Loucy (cell line): Measurements from ENCODE around the gene TTBK1.

ENCODE experiments used
- H2AFZ ChIP-seq: fragments of 200-600 bp; sonication (generic); 2 replicates; pipeline ENCODE4 v1.6.0; 2016; ENCODE audit warnings: antibody characterized with exemption, mild to moderate bottlenecking, low read length, moderate library complexity
- H3F3A ChIP-seq: fragments of 200-600 bp; 2 replicates; pipeline ENCODE4 v1.6.0; 2016; ENCODE audit warnings: antibody characterized with exemption, low read depth, mild to moderate bottlenecking
- H3K27me3 ChIP-seq: fragments of 200-600 bp; sonication (generic); 2 replicates; pipeline ENCODE4 v1.6.1; 2014; ENCODE audit warnings: low read length, mild to moderate bottlenecking; ENCODE audit not compliant: insufficient read depth, poor library complexity, severe bottlenecking
- H3K36me3 ChIP-seq: fragments of 200-600 bp; sonication (generic); 2 replicates; pipeline ENCODE4 v1.6.1; 2016; ENCODE audit warnings: low read length; ENCODE audit not compliant: insufficient read depth
- H3K4me1 ChIP-seq: fragments of 200-600 bp; sonication (generic); 2 replicates; pipeline ENCODE4 v1.5.1; 2014; ENCODE audit warnings: low read length, mild to moderate bottlenecking; ENCODE audit not compliant: insufficient read depth, poor library complexity, severe bottlenecking
- H3K4me2 ChIP-seq: fragments of 200-600 bp; sonication (generic); 2 replicates; pipeline ENCODE4 v1.6.0; 2014; ENCODE audit warnings: antibody characterized with exemption, low read length, low read depth, mild to moderate bottlenecking; ENCODE audit not compliant: poor library complexity, severe bottlenecking
- H3K4me3 ChIP-seq: fragments of 200-600 bp; sonication (generic); 2 replicates; pipeline ENCODE4 v1.5.1; 2014; ENCODE audit warnings: low read length, mild to moderate bottlenecking, mixed read lengths; ENCODE audit not compliant: poor library complexity, severe bottlenecking
- H3K79me2 ChIP-seq: fragments of 200-600 bp; sonication (generic); 2 replicates; pipeline ENCODE4 v1.6.1; 2014; ENCODE audit warnings: low read length; ENCODE audit not compliant: insufficient read depth
- H3K9ac ChIP-seq: fragments of 200-600 bp; sonication (generic); 2 replicates; pipeline ENCODE4 v1.6.0; 2014; ENCODE audit warnings: mild to moderate bottlenecking, low read depth, low read length, moderate library complexity; ENCODE audit not compliant: poor library complexity, severe bottlenecking
- H3K9me2 ChIP-seq: fragments of 200-600 bp; sonication (generic); replicated peaks from 2 replicates; pipeline ENCODE4 v1.6.1; 2016; ENCODE audit warnings: low read depth, low read length, mixed read lengths
- H3K9me3 ChIP-seq: fragments of 200-600 bp; sonication (generic); 2 replicates; pipeline ENCODE4 v1.6.1; 2014; ENCODE audit warnings: mild to moderate bottlenecking, antibody characterized with exemption, low read length, low read depth; ENCODE audit not compliant: insufficient read depth
- H4K20me1 ChIP-seq: fragments of 200-600 bp; sonication (generic); 2 replicates; pipeline ENCODE4 v1.6.0; 2014; ENCODE audit warnings: antibody characterized with exemption, low read length, mild to moderate bottlenecking; ENCODE audit not compliant: insufficient read depth, poor library complexity, severe bottlenecking
- CTCF ChIP-seq: fragments of 200-600 bp; sonication (generic); conservative IDR thresholded peaks from 2 replicates; pipeline ENCODE4 v1.5.1; 2014; ENCODE audit warnings: mild to moderate bottlenecking, antibody characterized with exemption, low read length
- EZH2phosphoT487 ChIP-seq: fragments of 200-600 bp; IDR thresholded peaks from 2 replicates; pipeline ENCODE4 v1.6.1; 2018; ENCODE audit warnings: antibody characterized with exemption, mild to moderate bottlenecking, moderate library complexity, borderline replicate concordance

The TTBK1 gene

DNA sequence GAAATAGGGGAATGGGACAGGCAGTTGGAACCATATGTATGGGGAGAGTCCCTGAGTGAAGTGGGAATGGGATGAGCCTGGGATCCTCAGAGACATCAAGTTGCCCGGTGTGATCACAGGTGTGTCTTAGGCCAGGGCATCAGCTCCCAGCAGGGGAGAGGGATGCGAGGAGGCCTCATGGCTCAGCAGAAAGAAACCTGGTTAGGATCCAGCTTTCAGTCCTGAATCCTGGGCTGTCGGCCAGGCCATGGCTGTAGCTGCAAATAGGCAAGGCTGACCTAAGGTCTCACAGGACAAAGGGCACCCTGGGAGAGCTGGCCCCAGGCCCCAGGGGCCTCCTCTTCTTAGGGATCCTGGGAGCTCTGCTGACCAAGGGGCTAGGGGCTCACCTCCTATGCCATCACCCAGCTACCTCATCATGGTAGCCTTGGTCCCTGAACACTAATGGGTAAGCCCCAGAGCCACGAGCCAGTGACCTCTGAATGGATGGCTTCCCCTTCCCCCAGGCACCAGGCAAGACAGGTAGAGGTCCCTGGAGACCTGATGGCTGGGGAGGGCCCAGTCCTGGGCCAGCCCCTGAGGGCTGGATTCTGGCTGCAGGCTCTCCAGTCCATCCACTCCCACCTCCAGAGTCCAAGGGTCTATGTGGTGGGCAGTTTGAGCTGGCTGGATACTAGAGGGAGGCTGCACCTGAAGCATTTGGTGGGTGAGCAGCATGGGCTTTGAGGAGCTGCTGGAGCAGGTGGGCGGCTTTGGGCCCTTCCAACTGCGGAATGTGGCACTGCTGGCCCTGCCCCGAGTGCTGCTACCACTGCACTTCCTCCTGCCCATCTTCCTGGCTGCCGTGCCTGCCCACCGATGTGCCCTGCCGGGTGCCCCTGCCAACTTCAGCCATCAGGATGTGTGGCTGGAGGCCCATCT, 54.6 kb downstream of the TTBK1 start, which contains the start of gene SLC22A7:
Gene SLC22A7 (plus strand): TSS at position 617 of the 921 bp plus-strand sequence. CDS start 99 bp downstream, at position 716.
- Histone ChIP-seq H3K4me1 (no peaks in the 10 kb centered on the region), H3K4me2 (no peak within 1 kb of the TSS), H3K4me3 (no peak within 1 kb of the TSS), H3K9me2 (no peaks in the 10 kb centered on the region), H3K9ac (no peak within 1 kb of the TSS), H4K20me1 (no peaks in the 10 kb centered on the region), H2AFZ (no peak within 1 kb of the TSS), H3K9me3 (no peaks in the 10 kb centered on the region), H3F3A (no peaks in the 10 kb centered on the region), H3K79me2 (no peaks in the 10 kb centered on the region), H3K27me3 (no peaks in the 10 kb centered on the region), H3K36me3 (no peaks in the 10 kb centered on the region)
- no peak for TF ChIP-seq EZH2phosphoT487
- no peak for TF ChIP-seq CTCF

DNA sequence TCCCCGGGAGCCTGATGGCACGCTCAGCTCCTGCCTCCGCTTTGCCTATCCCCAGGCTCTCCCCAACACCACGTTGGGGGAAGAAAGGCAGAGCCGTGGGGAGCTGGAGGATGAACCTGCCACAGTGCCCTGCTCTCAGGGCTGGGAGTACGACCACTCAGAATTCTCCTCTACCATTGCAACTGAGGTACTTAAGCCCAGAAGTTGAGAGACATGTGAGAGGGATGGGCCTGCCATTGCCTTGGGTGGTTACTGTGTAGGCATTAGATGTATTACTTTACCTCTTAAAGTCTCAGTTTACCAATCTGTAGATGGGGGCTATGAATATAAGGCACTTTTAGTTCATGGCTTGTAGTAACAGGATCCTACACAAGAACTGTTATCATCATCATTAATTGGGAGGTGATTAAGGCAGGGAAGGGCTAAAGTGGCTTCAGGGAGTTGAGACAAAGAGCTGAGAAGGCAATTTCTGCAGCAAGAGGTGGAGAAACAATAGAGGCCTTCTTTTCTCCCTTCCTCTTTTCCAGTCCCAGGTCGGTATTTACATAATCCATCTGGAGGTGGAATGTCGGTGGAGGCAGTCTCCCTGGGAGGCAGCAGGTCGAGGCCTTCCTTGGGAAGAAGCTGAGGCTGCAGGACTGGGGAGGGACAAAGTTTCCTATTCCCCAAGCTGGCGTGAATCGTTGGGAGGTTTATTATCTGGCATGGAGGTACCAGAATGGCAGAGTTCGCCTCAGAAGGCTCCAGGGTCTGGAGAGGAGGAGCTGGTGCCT, 55.5 kb downstream of the TTBK1 start:
- H3K79me2 ChIP-seq = no peaks in the 10 kb centered on the region
- H3K27me3 ChIP-seq = no peaks in the 10 kb centered on the region
- no peaks in the 10 kb centered on the region for H3K9me3 ChIP-seq
- H3F3A ChIP-seq = no peaks in the 10 kb centered on the region
- H3K4me3 ChIP-seq = no peak overlapping the region
- H3K9me2 ChIP-seq = no peaks in the 10 kb centered on the region
- no peaks in the 10 kb centered on the region for H4K20me1 ChIP-seq
- no peaks in the 10 kb centered on the region for H3K36me3 ChIP-seq
- H3K4me1 ChIP-seq = no peaks in the 10 kb centered on the region
- no peak overlapping the region for H3K4me2 ChIP-seq
- no peak overlapping the region for H3K9ac ChIP-seq
- no peak overlapping the region for H2AFZ ChIP-seq
- no peak for TF ChIP-seq EZH2phosphoT487
- TF ChIP-seq CTCF = no peak

DNA sequence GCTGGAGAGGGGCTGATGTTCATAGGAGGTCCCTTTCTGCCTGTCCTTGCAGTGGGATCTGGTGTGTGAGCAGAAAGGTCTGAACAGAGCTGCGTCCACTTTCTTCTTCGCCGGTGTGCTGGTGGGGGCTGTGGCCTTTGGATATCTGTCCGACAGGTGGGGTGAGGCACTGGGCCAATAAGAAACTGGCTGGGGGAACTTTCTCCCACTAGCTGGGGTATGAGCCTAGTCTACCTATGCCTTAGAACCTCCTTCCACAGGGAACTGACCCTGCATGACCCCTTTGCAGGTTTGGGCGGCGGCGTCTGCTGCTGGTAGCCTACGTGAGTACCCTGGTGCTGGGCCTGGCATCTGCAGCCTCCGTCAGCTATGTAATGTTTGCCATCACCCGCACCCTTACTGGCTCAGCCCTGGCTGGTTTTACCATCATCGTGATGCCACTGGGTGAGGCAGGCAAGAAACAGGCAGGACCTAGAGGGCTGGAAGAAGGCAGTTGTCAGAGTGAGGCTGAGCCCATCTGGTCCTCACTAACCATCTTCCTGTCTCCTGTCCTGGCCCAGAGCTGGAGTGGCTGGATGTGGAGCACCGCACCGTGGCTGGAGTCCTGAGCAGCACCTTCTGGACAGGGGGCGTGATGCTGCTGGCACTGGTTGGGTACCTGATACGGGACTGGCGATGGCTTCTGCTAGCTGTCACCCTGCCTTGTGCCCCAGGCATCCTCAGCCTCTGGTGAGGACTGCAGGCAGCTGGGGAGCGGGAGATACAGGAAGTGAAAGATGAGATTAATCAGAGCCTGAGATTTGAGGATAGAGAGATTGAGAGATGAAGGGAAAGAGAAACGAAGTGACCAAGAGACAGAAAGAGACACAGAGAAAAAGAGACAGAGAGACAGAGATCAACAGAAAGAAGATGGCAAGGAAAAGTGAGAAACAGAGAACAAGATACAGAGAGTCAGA, 56.3 kb downstream of the TTBK1 start:
- Histone ChIP-seq H3K36me3 (no peaks in the 10 kb centered on the region), H3K27me3 (no peaks in the 10 kb centered on the region), H3K4me2 (no peak overlapping the region)

More for the DNA sequence above, 56.3 kb downstream of the TTBK1 start:
- Histone ChIP-seq H3K9ac (no peak overlapping the region), H3K79me2 (no peaks in the 10 kb centered on the region), H3K9me3 (no peaks in the 10 kb centered on the region), H3K4me1 (no peaks in the 10 kb centered on the region), H3K9me2 (no peaks in the 10 kb centered on the region), H3K4me3 (no peak overlapping the region), H2AFZ (no peak overlapping the region), H3F3A (no peaks in the 10 kb centered on the region), H4K20me1 (no peaks in the 10 kb centered on the region)
- TF ChIP-seq CTCF (no peak), EZH2phosphoT487 (no peak)
